Measurements from ENCODE around the gene FOXL2.
"Not testable (repeated sequence)": the region's sequence is repeated elsewhere in the genome, so short reads cannot be mapped to it uniquely, and the experiment has no call there.

Gene FOXL2

DNA sequence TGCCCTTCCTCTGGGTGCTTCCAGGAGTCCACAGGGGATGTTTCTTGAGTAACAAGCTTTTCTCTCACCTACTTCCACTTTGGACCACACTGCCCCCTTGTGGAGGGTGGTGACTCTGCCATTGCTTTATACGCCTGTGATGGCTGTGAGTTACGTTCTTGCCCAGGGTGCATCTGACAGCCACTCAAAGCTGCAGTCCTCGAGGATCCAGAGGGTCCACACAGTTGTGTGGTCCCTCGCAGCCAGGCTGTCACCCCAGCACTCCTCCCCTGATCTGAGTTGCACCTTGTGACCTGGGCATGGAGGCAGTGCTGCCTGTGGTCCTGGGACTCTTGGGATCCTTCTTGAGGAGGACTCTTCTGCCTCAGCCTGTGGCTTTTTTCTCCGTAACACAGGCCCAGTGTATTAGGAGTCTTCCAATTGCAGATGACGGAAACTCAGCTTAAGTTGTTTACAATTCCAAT lies 23.4 kb downstream of the FOXL2 start:
- DNase-seq, result peak; percentile 46

DNA sequence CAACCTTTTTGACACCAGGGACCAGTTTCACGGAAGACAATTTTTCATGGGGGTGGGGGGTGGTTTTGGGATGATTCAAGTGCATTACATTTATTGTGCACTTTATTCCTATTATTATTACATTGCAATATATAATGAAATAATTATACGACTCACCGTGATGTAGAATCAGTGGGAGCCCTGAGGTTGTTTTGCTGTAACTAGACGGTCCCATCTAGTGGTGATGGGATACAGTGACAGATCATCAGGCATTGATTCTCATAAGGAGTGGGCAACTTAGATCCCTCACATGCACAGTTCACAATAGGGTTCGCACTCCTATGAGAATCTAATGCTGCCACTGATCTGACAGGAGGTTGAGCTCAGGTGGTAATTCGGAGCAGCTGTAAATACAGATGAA lies 24.5 kb downstream of the FOXL2 start:
- DNase-seq, result not testable (repeated sequence)

DNA sequence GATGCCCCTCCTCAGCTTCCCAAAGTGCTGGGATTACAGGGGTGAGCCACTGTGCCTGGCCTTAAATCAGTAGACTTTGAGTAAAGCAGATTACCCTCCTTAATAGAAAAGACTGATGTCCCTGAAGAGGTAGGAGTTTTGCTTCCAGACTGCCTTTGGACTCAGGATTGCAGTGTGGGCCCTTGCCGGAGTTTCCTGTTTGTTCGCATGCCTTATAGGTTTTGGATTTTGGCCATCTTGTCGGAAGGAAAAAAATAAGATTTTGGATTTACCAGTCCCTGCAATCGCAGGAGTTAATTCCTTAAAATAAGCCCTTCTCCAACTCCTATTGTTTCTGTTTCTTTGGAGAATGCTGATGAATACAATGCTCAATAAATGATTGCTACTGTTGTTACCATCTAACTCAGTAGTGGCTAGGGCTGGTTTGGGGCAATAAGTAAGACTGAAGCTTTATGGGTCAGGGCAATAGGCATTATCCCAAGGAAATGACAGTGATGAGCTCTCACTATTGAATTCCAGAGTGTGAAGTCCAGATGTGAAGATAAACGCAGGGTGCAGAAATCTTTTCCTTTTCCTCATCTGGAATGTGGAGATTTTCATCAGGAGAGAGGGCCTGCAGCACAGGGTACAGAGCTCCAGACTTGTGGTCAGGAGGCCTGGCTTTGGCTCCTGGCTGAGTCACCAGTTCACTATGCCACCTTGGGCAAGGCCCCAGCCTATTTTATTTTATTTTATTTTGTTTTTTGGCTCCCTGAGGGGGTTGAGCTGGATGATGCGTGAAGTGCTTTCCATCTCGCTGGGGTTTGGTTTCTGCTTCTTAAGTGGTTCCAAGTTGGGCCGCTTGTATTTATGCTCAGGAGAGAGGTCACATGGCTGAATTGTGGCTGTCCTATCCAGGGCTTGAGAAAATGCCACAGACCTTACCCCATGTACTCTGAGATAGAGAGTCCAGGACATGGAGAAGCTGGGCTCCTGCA lies 25.3 kb downstream of the FOXL2 start:
- DNase-seq, result no peak

GRCh38 chr3:138919325-138919724 lies 27.6 kb downstream of the FOXL2 start:
- DNase-seq, result no peak

DNA sequence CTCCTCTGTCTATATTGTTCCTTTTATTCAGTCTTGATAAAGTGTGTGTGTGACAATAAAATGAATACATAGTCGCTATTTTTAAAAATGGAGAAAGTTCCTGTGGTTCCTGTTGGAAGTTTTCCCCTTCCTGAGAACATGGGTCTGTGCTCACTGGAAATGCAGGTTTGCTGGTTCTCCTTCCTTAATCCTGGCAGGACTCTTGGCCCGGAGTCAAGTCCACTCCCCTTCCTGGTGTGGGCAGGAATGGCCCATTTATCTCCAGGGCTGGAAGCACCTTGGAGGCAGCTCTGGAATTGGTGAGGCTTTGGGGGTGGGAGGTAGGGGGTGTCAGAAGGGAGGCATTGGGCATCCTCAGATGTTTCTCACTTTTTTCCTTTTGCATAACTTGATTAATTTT lies 30.1 kb downstream of the FOXL2 start:
- DNase-seq, result no peak

DNA sequence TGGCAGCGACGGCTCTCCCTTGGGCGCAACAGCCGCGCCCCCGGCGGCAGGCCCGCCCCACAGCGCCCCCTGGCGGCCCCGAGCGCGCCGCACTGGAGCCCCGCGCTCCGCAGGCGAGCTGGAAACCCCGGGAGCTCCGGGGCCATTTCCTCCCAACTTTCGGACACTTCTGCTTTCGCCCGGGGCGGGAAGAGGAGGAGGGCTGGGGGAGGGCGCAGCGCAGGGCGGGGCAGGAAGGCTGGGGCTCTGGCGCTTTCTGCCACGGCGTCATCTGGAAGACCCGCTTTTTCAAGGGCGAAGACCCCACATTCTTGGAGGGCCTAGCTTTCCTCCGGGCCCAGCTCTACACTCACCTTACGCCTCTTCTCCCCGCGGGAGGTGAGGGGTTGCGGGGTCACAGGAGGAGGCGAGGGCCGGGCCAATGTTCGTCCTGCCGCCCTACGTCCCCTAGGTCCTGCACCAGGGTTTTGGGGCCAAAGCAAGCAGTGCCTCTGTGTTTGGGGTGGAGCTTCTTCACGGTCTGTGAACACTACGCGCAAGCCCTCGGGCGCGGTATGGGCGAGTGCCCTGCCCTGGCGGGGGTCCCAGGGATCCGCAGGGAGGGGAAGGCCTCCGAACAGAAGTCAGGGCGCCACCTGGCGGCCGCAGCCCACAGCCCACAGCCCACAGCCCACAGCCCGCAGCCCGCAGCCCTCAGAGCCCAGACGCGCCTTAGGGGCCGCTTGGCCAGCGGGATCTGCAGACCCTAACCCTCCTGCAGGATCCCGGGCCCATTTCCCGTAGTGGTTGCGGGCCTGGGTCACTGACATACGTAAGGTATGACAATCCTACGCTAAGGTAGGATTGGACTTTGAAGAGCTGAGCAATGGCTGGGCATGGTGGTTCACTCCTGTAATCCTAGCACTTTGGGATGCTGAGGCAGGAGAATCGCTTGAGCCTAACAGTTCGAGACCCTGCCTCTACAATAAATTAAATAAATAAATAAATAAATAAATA lies 31.1 kb downstream of the FOXL2 start:
- DNase-seq, result peak; percentile 46

DNA sequence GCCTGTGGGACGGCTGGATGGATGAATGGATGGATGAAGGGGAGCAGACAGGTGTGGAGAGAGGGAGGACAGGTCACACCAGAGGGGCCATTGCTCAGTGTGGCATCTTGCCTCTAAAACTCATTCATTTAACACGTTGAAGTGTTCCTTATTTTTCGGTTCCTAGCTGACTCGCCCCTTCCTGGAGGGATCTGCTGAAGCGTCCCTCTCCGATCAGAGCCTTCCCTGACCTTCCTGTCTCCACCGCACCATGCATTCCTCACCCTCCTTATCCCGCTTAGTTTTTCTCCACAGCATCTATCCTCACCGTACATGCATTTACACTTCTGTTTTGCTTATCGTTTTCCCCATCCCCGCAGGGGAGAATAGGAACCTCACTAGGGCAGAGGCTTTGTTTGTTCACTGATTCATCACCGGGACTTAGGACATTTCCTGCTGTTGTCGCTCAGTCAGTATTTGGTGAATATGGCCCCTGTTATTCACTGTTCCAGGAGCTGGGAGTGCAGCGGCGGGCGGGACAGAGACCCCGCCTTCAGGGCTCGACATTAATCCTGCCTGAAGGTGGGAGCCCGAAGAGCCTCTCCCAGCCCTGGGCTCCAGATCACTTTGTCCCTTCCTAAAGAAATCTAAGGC lies 32.0 kb downstream of the FOXL2 start:
- DNase-seq, result no peak

- no peak for DNase-seq
Observed at GRCh38 chr3:138913766-138914165, 33.2 kb downstream of the FOXL2 start.

DNA sequence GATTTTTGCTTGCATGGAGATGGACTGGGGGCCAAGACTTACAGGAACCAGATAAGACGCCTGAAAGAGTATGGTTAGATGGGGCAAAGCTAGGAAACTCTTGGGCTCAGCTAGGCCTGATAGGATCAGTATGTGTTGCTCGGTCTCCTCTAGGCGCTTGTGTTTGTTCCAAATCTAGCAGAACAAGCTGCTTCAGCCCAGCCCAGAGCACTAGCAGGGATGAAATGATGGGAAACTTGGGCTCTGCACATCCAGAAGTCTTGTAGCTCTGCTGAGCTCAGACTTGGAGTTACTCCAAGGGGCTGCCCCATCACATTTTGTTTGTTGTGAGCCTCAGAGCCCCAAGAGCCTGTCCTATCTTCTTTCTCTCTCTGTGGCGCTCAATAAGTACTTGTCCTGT lies 34.7 kb downstream of the FOXL2 start:
- DNase-seq, result no peak

GRCh38 chr3:138911621-138912020 lies 35.3 kb downstream of the FOXL2 start:
- DNase-seq, result no peak

GRCh38 chr3:138909904-138910303 lies 37.0 kb downstream of the FOXL2 start:
- no peak for DNase-seq

GRCh38 chr3:138908846-138909245 lies 38.1 kb downstream of the FOXL2 start:
- no peak for DNase-seq

DNA sequence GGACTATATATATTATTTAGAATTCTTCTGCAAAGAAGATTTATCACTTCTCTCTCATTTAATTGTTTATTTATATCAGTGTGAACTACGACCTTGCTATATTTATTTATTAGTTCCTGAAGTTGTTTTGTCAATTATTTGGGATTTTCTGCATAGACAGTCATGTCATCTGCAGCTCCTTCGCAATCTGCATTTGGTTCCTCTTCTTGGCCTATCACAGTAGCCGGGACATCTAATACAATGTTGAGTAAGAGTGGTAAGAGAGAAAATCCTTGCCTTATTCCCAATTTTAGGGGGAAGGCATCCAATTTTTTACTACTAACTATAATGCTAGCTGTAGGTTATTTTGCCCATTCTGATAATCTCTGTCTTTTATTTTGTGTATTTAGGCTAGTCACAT lies 39.4 kb downstream of the FOXL2 start:
- DNase-seq, result no peak

DNA sequence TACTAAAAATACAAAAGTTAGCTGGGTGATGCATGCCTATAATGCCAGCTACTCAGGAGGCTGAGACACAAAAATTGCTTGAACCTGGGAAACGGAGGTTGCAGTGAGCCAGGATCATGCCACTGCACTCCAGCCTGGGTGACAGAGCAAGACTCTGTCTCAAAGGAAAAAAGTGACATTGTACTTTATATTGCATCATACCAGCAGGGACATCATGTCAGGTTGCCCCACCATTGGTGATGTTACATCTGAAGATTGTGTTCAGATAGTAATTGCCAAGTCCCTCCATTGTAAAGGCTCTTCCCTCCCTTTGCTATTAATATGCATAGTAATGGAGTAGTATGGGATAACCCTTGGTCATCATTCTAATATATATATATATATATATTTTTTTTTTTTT lies 44.8 kb downstream of the FOXL2 start:
- DNase-seq, result no peak

GRCh38 chr3:138901567-138901966 lies 45.4 kb downstream of the FOXL2 start:
- DNase-seq, result no peak

DNA sequence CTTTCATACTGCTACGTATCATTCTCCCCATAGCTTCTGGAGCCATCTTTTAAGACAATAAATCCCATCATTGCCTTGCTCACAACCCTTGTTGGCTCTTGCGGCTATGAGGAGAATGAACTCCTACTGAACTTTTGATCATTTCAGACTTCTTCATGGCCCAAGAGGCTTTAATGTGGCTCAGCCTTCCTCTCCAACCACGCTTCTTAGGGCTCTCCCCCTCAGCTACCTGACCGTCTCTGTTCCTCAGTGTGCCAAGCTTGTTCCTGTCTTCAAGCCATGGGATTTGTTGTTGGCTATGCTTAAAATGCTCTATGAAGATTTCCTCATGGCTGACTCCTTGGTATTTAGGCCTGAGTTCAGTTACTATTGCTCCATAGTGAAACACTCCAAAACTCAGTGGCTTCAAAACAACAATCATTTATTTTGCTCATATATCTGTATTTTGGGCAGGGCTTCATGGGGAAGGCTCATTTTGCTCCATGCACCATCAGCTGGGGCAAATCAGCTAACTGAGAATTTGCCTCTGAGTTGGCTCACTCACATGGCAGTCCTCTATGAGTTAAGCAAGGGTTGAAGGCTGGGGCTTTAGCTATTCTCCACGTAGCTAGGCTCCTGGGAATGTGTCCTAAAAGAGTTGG lies 47.5 kb downstream of the FOXL2 start:
- no peak for DNase-seq

- no peak for DNase-seq
Observed at GRCh38 chr3:138898708-138899107, 48.2 kb downstream of the FOXL2 start.

DNA sequence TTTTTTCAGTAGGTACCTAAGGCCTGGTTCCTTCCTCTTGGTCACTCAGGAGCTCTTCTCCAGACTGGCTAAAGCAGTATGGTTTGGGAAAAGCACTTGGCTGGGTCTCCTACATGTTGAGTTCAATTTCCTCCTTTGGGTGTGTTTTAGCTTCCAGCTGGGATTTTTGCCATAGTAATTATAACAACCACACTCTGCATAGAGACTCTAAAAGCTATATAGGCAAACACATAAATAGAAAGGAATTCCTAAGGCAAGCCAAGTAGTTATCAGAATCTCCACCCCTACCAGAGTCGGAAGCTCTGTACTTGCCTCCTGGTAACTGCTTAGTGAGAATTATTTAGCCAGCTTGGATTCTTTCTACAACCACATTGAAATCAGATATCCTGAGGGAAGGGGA lies 48.6 kb downstream of the FOXL2 start:
- DNase-seq, result no peak

All from NCI-H2227 treated with DMSO at 0.1 percent for 48 hours (cell line).